ENCODE data around the gene KCNH2.

GRCh38 chr7:150927956-150928344 is 50.2 kb downstream of the KCNH2 start:
- TF ChIP-seq, protein P1, sequence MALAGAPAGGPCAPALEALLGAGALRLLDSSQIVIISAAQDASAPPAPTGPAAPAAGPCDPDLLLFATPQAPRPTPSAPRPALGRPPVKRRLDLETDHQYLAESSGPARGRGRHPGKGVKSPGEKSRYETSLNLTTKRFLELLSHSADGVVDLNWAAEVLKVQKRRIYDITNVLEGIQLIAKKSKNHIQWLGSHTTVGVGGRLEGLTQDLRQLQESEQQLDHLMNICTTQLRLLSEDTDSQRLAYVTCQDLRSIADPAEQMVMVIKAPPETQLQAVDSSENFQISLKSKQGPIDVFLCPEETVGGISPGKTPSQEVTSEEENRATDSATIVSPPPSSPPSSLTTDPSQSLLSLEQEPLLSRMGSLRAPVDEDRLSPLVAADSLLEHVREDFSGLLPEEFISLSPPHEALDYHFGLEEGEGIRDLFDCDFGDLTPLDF (CRISPR knock-in tag; IDR thresholded peaks at IDR 0.05): no peak
- TF ChIP-seq, protein P2, sequence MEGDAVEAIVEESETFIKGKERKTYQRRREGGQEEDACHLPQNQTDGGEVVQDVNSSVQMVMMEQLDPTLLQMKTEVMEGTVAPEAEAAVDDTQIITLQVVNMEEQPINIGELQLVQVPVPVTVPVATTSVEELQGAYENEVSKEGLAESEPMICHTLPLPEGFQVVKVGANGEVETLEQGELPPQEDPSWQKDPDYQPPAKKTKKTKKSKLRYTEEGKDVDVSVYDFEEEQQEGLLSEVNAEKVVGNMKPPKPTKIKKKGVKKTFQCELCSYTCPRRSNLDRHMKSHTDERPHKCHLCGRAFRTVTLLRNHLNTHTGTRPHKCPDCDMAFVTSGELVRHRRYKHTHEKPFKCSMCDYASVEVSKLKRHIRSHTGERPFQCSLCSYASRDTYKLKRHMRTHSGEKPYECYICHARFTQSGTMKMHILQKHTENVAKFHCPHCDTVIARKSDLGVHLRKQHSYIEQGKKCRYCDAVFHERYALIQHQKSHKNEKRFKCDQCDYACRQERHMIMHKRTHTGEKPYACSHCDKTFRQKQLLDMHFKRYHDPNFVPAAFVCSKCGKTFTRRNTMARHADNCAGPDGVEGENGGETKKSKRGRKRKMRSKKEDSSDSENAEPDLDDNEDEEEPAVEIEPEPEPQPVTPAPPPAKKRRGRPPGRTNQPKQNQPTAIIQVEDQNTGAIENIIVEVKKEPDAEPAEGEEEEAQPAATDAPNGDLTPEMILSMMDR (IDR thresholded peaks at IDR 0.05): no peak
- no peak for TF ChIP-seq HMGXB4 (CRISPR knock-in tag; IDR thresholded peaks at IDR 0.05)

All from WTC11 (cell line).